NCI-H187 treated with DMSO at 0.1 percent for 48 hours (cell line): Measurements from ENCODE around the gene CRYZL1.

Experiments
- DNase-seq: peaks from one replicate; lab custom pipeline; 2025; lab: John Stamatoyannopoulos, UW

The CRYZL1 gene

GRCh38 chr21:33560965-33561364, 80.6 kb downstream of the CRYZL1 start:
- DNase-seq, result no peak

- DNase-seq, result no peak
These were observed 81.7 kb downstream of the CRYZL1 start for GRCh38 chr21:33559813-33560212.

- no peak for DNase-seq
These were observed 82.6 kb downstream of the CRYZL1 start for GRCh38 chr21:33558777-33559421.

- DNase-seq, result no peak
These were observed 84.1 kb downstream of the CRYZL1 start for GRCh38 chr21:33557447-33557846.

- no peak for DNase-seq
These were observed 86.6 kb downstream of the CRYZL1 start for GRCh38 chr21:33554982-33555344.

- no peak for DNase-seq
These were observed 87.1 kb downstream of the CRYZL1 start for GRCh38 chr21:33554236-33554981.

GRCh38 chr21:33552999-33553598, 88.4 kb downstream of the CRYZL1 start:
- DNase-seq, result no peak

- no peak for DNase-seq
These were observed 89.2 kb downstream of the CRYZL1 start for GRCh38 chr21:33552093-33552998.

- DNase-seq, result no peak
These were observed 89.9 kb downstream of the CRYZL1 start for GRCh38 chr21:33551664-33552063.

GRCh38 chr21:33550772-33551660, 90.5 kb downstream of the CRYZL1 start:
- DNase-seq, result no peak

- no peak for DNase-seq
These were observed 91.4 kb downstream of the CRYZL1 start for GRCh38 chr21:33549848-33550771.

GRCh38 chr21:33546086-33546485, 95.5 kb downstream of the CRYZL1 start:
- no peak for DNase-seq

- no peak for DNase-seq
These were observed 96.9 kb downstream of the CRYZL1 start for GRCh38 chr21:33544451-33545195.

GRCh38 chr21:33543505-33544129, 97.9 kb downstream of the CRYZL1 start:
- no peak for DNase-seq

- peak; percentile 96 for DNase-seq
These were observed 98.7 kb downstream of the CRYZL1 start, which contains the start of gene SON for GRCh38 chr21:33542640-33543504. Gene SON (plus strand): TSS chr21:33543038. CDS start chr21:33543093, 55 bp downstream.

- peak; percentile 28 for DNase-seq
These were observed 99.5 kb downstream of the CRYZL1 start, which contains the start of gene GART for GRCh38 chr21:33541756-33542639. Gene GART (minus strand): TSS chr21:33542117. CDS start chr21:33539315, 2,802 bp downstream.
